Stimulated activated CD8-positive, alpha-beta memory T cell treated with anti-CD3 and anti-CD28 coated beads, Interleukin-12 subunit alpha, Interleukin-12 subunit beta, amount 100 ng/mL, for 4 hours (primary cell): ENCODE data around the gene PTPN1.
"Not testable (repeated sequence)": the region's sequence is repeated elsewhere in the genome, so short reads cannot be mapped to it uniquely, and the experiment has no call there.

Experiments
- DNase-seq: peaks from one replicate; pipeline ENCODE4 v3.0.0-alpha.2; 2020; ENCODE audit warnings: low read depth

PTPN1 gene

GRCh38 chr20:50532221-50532620 is 22.0 kb downstream of the PTPN1 start:
- no peak for DNase-seq

DNA sequence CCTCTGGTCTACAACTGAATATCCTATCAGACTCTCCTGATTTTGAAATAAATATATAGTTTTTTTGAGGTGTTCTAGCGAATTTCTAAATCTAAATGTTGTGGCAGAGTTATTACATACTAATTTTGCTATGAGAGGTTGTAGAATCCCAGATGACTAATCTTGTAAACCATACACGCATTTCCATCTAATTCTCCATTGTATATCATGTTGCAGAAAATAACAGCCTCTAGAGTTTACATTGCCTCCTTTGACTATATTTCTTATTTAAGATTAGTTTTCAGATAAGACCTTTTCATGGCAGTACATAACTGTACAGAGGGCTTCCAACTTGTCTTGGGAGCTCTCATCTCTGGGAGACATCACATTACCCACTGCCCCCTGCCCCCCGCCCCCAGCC is 22.9 kb downstream of the PTPN1 start:
- DNase-seq: no peak

DNA sequence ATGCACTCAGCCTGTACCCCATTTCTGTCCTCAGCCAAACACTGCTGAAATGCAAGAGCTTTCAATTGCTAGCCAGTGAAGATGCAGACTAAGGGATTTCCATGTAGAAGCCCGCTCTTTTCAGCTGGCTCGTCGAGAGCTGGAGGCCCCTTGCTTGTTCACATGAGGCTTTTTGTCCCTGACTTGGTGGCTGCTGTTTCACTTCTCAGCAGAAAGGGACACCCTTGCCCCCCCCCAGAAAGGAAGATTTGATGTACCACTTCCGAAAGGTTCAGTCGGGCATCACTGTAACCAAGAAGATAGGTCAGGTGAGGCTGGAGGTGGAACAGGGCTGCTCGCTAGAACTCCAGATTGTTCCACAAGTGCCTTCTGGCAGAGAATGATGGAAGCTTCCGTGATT is 23.3 kb downstream of the PTPN1 start:
- no peak for DNase-seq

GRCh38 chr20:50534567-50534966 is 24.4 kb downstream of the PTPN1 start:
- no peak for DNase-seq

GRCh38 chr20:50535162-50535561 is 25.0 kb downstream of the PTPN1 start:
- no peak for DNase-seq

DNA sequence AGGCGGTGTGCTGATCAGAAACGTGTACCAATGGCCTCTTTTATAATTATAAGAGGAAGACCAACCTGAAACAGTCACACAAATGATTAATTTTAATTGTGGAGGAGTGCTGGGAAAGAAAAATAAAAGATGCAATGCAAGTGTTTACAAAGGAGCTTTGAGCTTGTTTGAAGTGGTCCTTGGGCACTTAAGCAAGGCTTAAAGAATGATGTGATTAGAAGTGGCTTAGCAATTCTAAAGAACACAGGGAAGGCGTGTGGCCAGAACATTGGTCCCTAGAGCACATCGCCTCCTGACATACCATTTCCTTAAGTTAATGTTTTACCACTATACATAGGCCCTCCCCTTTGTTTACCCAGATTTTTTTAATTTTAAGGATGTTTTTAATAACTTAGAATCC is 26.1 kb downstream of the PTPN1 start:
- no peak for DNase-seq

- no peak for DNase-seq
Measured at GRCh38 chr20:50537546-50538201, 27.5 kb downstream of the PTPN1 start.

- no peak for DNase-seq
Measured at GRCh38 chr20:50538276-50538675, 28.1 kb downstream of the PTPN1 start.

DNA sequence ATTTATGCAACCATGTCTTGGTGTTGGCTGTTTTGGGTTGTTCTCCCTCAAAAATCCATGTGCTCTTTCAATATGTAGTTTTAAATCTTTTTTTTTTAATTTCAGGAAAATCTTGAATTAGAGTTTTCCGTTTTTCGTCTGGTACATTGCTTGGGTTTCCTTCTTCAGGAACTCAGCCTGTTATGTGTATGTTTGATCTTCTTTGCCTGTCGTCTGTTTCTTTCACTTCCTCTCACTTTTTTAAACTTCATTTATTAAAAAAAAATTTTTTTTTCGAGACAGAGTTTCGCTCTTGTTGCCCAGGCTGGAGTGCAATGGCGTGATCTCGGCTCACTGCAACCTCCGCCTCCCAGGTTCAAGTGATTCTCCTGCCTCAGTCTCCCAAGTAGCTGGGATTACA is 29.6 kb downstream of the PTPN1 start:
- DNase-seq: not testable (repeated sequence)

DNA sequence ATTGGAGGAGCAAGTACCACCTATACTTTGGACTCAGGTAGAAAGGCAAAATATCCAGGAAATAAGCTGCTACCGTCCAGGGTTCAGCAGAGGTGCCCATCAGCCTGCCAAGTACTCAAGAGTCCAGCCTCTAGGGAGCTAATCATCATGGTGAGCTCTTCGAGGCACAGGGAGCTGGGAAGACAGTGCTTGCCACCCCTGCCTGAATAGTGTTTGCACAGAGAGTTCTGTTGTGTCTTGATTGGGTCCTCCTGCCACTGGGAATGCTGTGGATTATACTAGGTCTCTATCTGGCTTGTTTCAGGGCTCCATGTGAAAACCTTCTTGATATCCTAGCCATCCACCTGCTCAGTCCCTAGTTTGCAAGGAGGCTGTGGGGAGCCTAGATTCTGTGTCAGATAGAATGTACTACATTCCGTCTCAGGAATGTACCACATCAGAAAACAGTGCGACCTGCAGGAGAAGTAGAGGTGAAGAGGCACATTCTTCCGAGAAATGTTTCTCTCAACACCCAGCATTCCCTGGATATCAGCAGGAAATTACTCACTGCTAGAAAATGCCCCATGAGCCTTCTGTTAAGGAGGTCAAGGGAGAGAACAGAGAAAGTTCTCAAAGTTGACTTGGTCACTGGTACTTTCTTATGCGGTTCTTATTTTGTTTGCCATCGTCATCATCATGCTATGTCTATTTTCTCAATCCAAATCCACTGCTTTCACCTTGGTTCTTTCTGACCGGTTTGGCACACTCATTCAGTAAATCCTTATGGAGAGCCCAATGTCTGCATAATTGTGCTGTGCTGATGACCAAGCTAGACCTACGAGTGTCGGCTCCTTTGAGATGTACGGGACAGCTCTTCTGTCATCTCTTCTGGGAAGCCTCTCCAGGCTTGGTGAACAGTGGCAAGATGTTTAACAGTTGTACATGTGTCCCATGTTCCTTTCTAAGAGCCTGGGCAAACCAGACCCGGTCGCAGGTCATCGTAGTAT is 30.7 kb downstream of the PTPN1 start:
- DNase-seq: no peak

- DNase-seq: no peak
Measured at GRCh38 chr20:50541606-50542041, 31.4 kb downstream of the PTPN1 start.

DNA sequence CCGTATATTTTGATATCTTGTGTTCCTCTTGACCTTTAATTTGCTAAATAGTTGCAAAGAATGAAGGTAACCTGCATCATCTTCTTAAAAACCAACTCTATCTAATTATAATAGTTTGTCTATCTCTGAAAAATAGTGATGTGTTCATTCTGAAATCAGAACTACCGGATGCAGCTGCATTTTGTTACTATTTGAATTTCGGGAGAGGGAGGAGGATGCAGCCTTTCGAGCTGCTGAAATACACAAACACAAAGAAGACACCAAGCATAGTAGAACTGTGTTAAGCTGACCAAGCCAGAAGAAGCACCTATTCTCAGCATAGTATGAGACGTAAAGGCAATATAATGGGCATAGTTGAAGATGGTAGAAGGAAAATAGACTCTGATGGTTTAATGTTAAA is 33.1 kb downstream of the PTPN1 start:
- DNase-seq: no peak

DNA sequence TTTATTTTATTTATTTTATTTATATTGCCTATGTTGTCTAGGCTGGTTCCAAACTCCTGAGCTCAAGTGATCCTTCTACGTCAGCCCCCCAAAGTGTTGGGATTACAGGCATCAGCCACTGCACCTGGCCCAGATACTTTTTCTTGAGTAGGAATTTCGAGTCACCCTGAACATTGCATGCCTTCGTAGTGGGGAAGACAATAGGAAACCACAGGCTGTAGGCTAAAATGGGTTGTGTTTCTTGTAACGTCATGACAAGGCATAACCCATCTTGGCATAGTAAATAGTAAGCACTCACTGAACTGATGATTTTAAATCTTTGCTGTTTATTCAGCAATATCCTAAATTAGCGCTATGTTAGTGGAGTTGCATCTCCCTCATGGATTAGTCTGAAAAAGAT is 34.9 kb downstream of the PTPN1 start:
- no peak for DNase-seq

- no peak for DNase-seq
Measured at GRCh38 chr20:50546729-50547314, 36.6 kb downstream of the PTPN1 start.

GRCh38 chr20:50547964-50548363 is 37.8 kb downstream of the PTPN1 start:
- no peak for DNase-seq

DNA sequence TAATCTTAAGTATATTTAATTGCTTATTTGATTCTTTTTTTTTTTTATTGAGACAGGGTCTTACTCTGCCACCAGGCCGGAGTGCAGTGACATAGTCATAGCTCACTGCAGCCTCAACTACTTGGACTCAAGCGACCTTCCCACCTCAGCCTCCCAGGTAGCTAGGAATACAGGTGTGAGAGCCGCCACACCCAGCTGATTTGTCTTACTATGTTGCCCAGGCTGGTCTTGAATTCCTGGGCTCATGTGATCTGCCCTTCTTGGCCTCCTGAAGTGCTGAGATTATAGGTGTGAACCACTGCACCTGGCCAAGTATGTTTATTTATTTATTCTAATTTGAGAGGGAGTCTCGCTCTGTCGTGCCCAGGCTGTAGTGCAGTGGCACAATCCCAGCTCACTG is 38.2 kb downstream of the PTPN1 start:
- no peak for DNase-seq

GRCh38 chr20:50550531-50550930 is 40.3 kb downstream of the PTPN1 start:
- DNase-seq: no peak

DNA sequence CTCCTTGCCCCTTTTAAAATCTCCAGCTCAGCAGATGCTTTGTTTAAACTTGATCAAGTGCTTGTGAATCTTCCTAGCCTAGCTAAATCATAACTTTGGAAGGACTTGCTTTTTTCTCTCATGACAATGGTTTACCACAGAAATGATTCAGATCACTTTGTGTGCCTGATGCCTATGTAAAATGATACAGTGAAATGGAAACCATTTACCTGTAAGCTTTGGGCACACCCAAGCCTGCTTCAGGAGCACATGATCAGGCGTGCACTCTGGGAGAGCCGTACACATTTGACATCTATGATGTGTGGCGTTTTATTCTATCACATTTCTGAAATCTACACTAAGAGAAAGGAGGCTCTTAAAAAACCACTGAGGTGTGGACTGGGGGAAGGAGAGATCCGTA is 41.1 kb downstream of the PTPN1 start:
- no peak for DNase-seq

DNA sequence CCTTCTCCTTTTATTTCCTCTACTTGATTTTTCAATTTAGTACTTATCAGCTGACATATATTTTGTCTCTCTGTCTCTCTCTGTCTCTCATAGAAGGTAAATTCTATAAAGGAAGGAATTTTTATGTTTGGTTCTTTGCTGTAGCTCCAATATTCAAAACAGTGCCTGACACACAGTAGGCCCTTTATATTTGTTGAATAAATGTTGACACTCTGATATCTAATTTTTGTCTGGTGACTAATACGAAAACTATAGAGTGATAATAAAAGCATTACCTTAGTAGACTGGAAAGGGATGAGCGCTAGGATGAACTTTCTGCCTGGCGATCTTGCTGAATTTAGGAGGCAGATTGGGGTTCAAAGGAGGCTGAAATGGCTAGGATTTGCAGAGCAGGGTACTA is 42.8 kb downstream of the PTPN1 start:
- no peak for DNase-seq

DNA sequence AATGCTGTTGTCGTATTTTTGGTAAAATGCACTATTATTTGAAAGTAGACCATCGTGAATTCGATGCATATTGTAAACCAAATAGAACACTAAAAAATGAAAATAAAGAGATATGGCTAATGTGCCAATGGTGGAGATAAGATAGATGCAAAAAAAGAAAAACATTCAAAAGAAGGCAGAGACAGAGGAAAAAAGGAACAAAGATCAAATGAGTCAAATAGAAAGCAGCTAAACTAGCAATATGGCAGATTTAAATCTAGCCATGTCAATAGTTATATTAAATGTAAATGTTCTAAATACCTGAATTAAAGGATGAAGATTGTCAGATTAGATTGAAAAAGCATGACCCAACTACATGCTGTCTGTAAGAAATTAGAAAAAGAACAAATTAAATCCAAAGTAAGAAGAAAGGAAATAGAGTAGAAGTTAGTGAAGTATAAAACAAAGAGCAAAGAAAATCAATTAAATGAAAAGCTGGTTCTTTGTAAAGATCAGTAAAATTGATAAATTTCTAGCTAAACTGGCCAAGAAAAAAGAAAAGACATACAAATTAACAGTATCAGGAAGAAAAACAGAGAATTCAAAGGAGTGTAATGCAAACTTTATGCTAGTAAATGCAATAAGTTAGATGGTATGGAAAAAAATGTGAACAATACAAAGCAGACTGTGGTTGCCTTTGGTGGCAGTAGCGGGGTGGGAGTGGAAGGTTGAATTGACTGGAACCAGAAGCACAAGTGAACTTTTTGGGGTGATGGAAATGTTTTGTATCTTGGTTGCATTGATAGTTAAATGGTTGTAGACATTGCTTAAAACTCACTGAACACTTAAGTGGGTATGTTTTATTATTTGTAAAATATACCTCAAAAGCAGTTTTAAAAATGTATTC is 44.8 kb downstream of the PTPN1 start:
- DNase-seq: no peak

- no peak for DNase-seq
Measured at GRCh38 chr20:50555662-50556061, 45.5 kb downstream of the PTPN1 start.

- DNase-seq: no peak
Measured at GRCh38 chr20:50557549-50558134, 47.5 kb downstream of the PTPN1 start.
